Mucosa of stomach (tissue), 1 donor: Measurements from ENCODE around the gene CRB3.

Experiments
- H3K27me3 ChIP-seq: one replicate; pipeline ENCODE4 v1.7.0; 2013; ENCODE audit warnings: mild to moderate bottlenecking, low read length; ENCODE audit not compliant: control insufficient read depth, insufficient read depth
- H3K36me3 ChIP-seq: one replicate; pipeline ENCODE4 v1.7.0; 2013; ENCODE audit warnings: low read length; ENCODE audit not compliant: control insufficient read depth, insufficient read depth
- H3K4me1 ChIP-seq: one replicate; pipeline ENCODE4 v1.7.0; 2013; ENCODE audit warnings: mild to moderate bottlenecking, low read length; ENCODE audit not compliant: control insufficient read depth, insufficient read depth
- H3K4me3 ChIP-seq: one replicate; pipeline ENCODE4 v1.7.0; 2013; ENCODE audit warnings: low read length
- H3K9ac ChIP-seq: one replicate; pipeline ENCODE4 v1.7.0; 2013; ENCODE audit warnings: mild to moderate bottlenecking, low read length, moderate library complexity
- H3K9me3 ChIP-seq: one replicate; pipeline ENCODE4 v1.7.0; 2013; ENCODE audit warnings: mild to moderate bottlenecking, low read length, moderate library complexity; ENCODE audit not compliant: control insufficient read depth
- donor health status: Pancreatic carcinoma.

The CRB3 gene, protein sequence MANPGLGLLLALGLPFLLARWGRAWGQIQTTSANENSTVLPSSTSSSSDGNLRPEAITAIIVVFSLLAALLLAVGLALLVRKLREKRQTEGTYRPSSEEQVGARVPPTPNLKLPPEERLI

DNA sequence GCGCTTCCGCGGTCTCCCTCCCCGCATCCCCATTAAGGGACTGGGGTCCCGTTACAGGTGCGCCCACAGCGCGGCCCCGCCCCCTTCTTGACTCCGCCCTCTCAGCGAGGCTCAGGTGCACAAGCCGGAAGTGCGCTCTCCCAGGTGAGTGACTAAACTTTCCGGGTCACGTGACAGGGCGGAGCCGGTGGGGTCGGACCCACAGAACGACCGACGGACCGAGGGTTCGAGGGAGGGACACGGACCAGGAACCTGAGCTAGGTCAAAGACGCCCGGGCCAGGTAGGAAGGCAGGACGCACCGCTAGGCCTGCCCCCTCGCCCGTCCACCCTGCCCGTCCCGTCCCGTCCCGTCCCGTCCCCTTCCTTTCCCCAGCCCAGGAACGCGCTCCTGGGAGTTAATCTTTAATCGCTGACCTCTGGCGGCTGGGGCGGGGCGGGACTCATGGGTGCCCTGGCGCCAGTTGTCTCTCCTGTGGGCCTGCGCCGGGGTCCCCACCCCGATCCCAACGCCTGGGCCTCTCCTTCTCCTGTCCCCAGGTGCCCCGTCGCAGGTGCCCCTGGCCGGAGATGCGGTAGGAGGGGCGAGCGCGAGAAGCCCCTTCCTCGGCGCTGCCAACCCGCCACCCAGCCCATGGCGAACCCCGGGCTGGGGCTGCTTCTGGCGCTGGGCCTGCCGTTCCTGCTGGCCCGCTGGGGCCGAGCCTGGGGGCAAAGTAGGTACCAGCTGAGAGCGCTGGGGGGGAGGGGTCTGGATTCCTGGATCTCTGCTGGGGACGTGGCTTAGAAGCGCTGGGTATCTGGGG is at the start of gene CRB3:
Gene CRB3 (plus strand): TSS at position 202 of the 804 bp plus-strand sequence. CDS start 431 bp downstream, at position 633.
- Histone ChIP-seq H3K27me3 (peaks cover 12% of the 10 kb centered on the region), H3K36me3 (no peaks in the 10 kb centered on the region)

GRCh38 chr19:6414793-6415590 is 49.1 kb upstream of the CRB3 start:
- no peaks in the 10 kb centered on the region for H3K27me3 ChIP-seq
- no peak overlapping the region for H3K4me3 ChIP-seq
- H3K4me1 ChIP-seq, result no peaks in the 10 kb centered on the region
- no peaks in the 10 kb centered on the region for H3K9me3 ChIP-seq
- peaks cover 17% of the 10 kb centered on the region for H3K36me3 ChIP-seq
- H3K9ac ChIP-seq, result no peak overlapping the region

More for the DNA sequence above, at the start of gene CRB3:
- H3K9me3 ChIP-seq, result no peaks in the 10 kb centered on the region
- H3K9ac ChIP-seq, result peak within 1 kb of the TSS; percentile 98
- H3K4me3 ChIP-seq, result peak within 1 kb of the TSS; percentile 72
- peaks cover 34% of the 10 kb centered on the region for H3K4me1 ChIP-seq

GRCh38 chr19:6415591-6416190 is 48.4 kb upstream of the CRB3 start:
- H3K4me3 ChIP-seq, result no peak overlapping the region
- H3K9ac ChIP-seq, result no peak overlapping the region
- H3K36me3 ChIP-seq, result peaks cover 17% of the 10 kb centered on the region
- H3K4me1 ChIP-seq, result no peaks in the 10 kb centered on the region
- H3K27me3 ChIP-seq, result no peaks in the 10 kb centered on the region
- H3K9me3 ChIP-seq, result no peaks in the 10 kb centered on the region

DNA sequence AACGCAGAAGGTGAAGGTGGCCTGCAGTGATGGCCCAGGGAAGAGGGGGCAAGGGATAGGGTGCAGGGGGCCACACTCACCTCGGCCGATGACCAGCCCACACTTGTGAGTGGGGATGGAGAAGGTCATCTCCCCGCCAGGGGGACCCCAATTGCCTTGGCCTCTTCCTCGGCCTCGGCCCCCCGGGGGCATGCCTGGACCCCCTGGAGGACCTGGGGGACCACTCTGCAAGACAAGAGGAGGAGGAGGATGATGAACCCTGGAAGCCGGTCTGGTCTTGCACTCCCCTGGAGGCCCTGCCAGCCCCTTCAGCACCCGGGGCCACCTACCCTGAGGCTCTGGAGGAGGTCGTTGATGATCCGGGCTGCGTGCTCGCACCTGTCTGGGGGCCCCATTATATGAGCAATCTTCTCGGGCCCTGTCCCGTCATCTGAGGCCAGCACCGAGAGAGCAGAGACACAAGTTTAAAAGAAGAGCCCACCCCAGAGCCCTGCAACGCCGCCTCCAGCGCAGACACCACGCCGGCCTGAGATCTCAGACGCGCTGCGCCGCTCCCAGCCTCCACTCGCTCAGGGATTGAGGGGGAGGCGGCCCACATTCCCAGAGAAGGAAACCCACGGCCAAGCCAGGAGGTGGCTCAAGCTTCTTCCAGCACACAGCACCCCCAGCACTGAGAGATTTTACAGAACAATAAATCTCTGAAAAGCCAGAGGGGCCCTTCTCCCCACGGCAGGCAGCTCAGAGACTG is 47.2 kb upstream of the CRB3 start:
- Histone ChIP-seq H3K9ac (no peak overlapping the region), H3K4me1 (no peaks in the 10 kb centered on the region), H3K27me3 (no peaks in the 10 kb centered on the region), H3K4me3 (no peak overlapping the region), H3K9me3 (no peaks in the 10 kb centered on the region), H3K36me3 (peaks cover 17% of the 10 kb centered on the region)

- H3K4me1 ChIP-seq, result peaks cover 3% of the 10 kb centered on the region
- no peaks in the 10 kb centered on the region for H3K27me3 ChIP-seq
- no peak overlapping the region for H3K9ac ChIP-seq
- H3K9me3 ChIP-seq, result no peaks in the 10 kb centered on the region
- H3K4me3 ChIP-seq, result no peak overlapping the region
- H3K36me3 ChIP-seq, result peaks cover 17% of the 10 kb centered on the region
Measured at GRCh38 chr19:6417713-6418561, 46.1 kb upstream of the CRB3 start.

- peaks cover 17% of the 10 kb centered on the region for H3K36me3 ChIP-seq
Measured at GRCh38 chr19:6418562-6418932, 45.5 kb upstream of the CRB3 start.

DNA sequence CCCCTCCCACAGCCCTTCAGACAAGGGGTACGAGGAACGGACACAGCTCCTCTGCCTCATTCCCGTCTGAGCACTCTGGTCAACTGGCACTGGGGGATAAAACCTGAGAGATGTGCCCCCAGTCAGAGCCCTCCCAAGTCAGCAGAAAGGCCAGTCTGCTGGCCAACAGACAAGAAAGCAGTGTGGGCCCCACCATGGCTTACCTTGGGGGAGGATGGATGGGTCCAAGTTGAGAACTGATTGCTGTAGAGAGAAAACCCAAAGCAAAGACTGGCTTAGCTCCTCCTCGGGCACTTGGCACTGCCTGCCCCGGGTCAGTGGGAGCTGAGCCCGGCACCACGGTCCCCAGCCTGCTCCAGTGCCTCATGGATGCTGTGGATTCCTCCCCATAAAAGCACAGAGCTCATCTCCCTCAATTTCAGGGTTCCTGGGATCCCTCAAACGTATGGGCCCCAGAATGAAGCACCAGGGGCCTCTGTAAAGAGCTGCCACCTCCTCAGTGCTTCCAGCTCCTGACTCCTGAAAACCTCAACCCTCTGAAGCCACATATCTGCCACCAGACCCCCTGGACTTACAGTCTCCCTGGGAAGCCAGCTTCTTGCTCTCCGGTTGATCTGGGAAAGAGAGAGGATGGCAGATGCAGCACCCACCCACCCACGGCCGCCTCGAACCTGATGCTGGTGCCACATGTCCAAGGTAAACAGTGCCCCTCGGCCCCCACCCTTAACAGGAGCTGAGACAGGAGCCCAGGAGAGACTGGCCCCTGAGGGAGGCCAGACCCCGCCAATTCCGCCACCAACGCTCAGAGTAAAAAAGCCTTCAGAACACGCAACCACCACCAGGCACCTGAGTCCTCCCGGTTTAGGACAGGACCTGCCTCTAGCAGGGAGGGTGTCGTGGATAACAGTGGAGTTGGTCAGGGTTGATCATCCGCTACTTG is 42.7 kb upstream of the CRB3 start:
- Histone ChIP-seq H3K27me3 (no peaks in the 10 kb centered on the region), H3K9me3 (no peaks in the 10 kb centered on the region), H3K4me3 (no peak overlapping the region), H3K4me1 (peaks cover 15% of the 10 kb centered on the region), H3K36me3 (peaks cover 14% of the 10 kb centered on the region), H3K9ac (no peak overlapping the region)

More at GRCh38 chr19:6418562-6418932, 45.5 kb upstream of the CRB3 start:
- no peak overlapping the region for H3K4me3 ChIP-seq
- no peaks in the 10 kb centered on the region for H3K9me3 ChIP-seq
- H3K27me3 ChIP-seq, result no peaks in the 10 kb centered on the region
- peaks cover 9% of the 10 kb centered on the region for H3K4me1 ChIP-seq
- H3K9ac ChIP-seq, result no peak overlapping the region

DNA sequence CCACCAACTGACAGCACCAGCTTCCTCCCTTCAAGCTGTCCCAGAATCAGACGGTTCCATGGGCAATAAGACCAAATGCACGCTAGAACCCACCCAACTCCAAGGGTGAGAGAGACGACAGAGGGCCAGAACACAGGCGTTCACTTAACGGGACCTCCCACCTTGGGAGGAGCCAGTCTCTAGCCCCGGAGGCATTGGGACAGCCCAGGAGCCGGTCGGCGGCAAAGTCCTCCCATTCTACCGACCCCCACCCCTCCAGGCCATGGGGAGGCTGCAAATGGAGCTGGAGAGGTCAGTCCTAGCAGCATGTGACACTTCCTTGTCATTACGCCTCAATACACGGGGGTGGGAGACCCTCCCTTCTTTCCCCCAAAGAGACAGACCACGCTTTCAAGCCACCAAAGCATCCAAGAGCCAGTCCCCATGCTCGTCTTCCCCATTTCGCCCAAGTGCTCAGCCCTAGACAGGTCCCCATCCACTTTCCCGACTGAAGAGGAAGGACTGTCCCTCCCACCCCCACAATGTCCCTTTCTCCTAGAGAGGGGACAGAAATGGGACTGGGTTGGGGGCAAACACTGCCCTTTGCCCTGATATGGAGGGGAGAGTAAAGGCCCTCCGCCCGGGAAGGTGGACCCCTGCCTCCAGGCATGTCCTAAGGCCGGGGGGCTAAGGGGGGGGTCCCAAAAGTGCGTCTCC is 40.4 kb upstream of the CRB3 start:
- Histone ChIP-seq H3K9ac (peak overlapping the region; percentile 93), H3K36me3 (peaks cover 8% of the 10 kb centered on the region), H3K4me3 (peak overlapping the region; percentile 55), H3K9me3 (no peaks in the 10 kb centered on the region), H3K4me1 (peaks cover 15% of the 10 kb centered on the region), H3K27me3 (no peaks in the 10 kb centered on the region)

GRCh38 chr19:6424195-6424938 is 39.7 kb upstream of the CRB3 start, which contains the start of gene KHSRP:
TSS of gene KHSRP (minus strand) at chr19:6424811. CDS start at chr19:6424701, 110 bp downstream.
- Histone ChIP-seq H3K36me3 (peaks cover under 1% of the 10 kb centered on the region), H3K9ac (peak within 1 kb of the TSS; percentile 93), H3K9me3 (no peaks in the 10 kb centered on the region), H3K4me3 (peak within 1 kb of the TSS; percentile 55), H3K27me3 (no peaks in the 10 kb centered on the region), H3K4me1 (peaks cover 15% of the 10 kb centered on the region)
